ENCODE data around the gene FAM227B.

- TF ChIP-seq POLR2A (IDR thresholded peaks at IDR 0.05) = no peak
- no peak for TF ChIP-seq POLR2AphosphoS5 (IDR thresholded peaks at IDR 0.05; ENCODE audit: insufficient read depth in 1 of 2, low read depth in 1 of 2)
Observed at GRCh38 chr15:49460411-49460941, 160.1 kb downstream of the FAM227B start.

Data from vagina (tissue), 2 donors.